Mammary epithelial cell (primary cell): Measurements from ENCODE around the gene CDC73.
"Not testable (repeated sequence)": the region's sequence is repeated elsewhere in the genome, so short reads cannot be mapped to it uniquely, and the experiment has no call there.

ENCODE experiments used
- EZH2 ChIP-seq: IDR thresholded peaks from 2 replicates; pipeline ENCODE4 v1.6.1; 2012; ENCODE audit warnings: low read length, inconsistent platforms, borderline replicate concordance
- TF ChIP-seq, protein P1 (sequence below), 2 donors: IDR thresholded peaks in 1 of 2; conservative IDR thresholded peaks in 1 of 2; 2 replicates each; pipeline ENCODE4 v1.5.1; 2011 to 2012; ENCODE audit warnings: inconsistent platforms in 2 of 2, low read length in 2 of 2, mild to moderate bottlenecking in 2 of 2, control low read depth in 1 of 2, low read depth in 1 of 2; ENCODE audit not compliant: insufficient read depth in 1 of 2; ENCODE audit errors: extremely low read depth in 1 of 2

- not testable (repeated sequence) for TF ChIP-seq EZH2
- TF ChIP-seq, protein P1, sequence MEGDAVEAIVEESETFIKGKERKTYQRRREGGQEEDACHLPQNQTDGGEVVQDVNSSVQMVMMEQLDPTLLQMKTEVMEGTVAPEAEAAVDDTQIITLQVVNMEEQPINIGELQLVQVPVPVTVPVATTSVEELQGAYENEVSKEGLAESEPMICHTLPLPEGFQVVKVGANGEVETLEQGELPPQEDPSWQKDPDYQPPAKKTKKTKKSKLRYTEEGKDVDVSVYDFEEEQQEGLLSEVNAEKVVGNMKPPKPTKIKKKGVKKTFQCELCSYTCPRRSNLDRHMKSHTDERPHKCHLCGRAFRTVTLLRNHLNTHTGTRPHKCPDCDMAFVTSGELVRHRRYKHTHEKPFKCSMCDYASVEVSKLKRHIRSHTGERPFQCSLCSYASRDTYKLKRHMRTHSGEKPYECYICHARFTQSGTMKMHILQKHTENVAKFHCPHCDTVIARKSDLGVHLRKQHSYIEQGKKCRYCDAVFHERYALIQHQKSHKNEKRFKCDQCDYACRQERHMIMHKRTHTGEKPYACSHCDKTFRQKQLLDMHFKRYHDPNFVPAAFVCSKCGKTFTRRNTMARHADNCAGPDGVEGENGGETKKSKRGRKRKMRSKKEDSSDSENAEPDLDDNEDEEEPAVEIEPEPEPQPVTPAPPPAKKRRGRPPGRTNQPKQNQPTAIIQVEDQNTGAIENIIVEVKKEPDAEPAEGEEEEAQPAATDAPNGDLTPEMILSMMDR (conservative IDR thresholded peaks at IDR 0.05 in 1 of 2, IDR thresholded peaks at IDR 0.05 in 1 of 2; ENCODE audit: extremely low read depth in 1 of 2, insufficient read depth in 1 of 2, low read depth in 1 of 2, low read length in 2 of 2): not testable (repeated sequence)
Measured at GRCh38 chr1:193231146-193231545, 109.3 kb downstream of the CDC73 start.
